GM04504 (cell line): ENCODE measurements around the gene CST1.

Experiments used
- DNase-seq: peaks from one replicate; pipeline ENCODE4 v3.0.0-alpha.2; 2012; ENCODE audit warnings: low read depth

Gene CST1

DNA sequence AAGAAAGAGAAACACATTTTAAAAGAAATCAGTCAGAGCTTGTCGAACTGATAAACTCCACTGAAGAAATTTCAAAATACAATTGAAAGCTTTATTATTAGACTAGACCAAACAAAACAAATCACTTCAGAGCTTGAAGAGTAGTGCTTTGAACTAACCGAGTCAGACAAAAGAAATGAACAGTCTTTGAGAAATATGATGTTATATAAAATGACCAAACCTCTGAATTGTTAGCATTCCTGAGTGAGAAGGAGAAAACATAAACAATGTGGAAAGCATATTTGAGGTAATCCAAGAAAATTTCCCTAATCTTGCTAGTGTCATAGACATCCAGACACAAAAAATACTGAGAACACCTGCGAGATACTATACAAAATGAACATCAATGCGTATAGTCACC, 48.7 kb downstream of the CST1 start:
- no peak for DNase-seq

DNA sequence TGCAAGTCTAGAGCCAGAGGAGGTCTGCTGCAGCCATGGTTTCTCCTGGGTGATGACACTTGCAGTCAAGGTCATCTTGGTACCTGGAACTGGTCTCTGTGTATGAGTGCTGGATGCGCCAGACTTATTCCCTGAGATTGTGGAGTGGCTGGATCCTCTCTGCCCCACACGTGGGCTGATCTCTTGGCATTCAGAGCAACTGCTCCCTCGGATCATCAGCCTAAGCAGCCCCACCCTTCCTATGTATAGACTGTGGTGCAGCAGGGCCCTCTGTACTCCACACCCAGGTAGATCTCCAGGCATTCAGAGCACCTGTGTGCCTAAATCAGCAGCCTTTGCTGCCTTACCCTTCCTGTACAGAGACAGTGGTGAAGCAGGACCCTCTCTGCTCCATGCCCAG, 49.8 kb downstream of the CST1 start:
- no peak for DNase-seq

- no peak for DNase-seq
Observed at GRCh38 chr20:23697947-23698346, 52.8 kb downstream of the CST1 start.
